Measurements from ENCODE around the gene IDI1.
"Not testable (repeated sequence)": the region's sequence is repeated elsewhere in the genome, so short reads cannot be mapped to it uniquely, and the experiment has no call there.

The IDI1 gene

GRCh38 chr10:1063232-1063865, 14.4 kb upstream of the IDI1 start:
- DNase-seq (ENCODE audit: low read depth in 2 of 2) = no peak

GRCh38 chr10:1061930-1062774, 13.2 kb upstream of the IDI1 start:
- DNase-seq (ENCODE audit: low read depth in 2 of 2) = no peak

GRCh38 chr10:1059902-1060301, 11.0 kb upstream of the IDI1 start:
- DNase-seq (ENCODE audit: low read depth in 2 of 2) = no peak

- DNase-seq (ENCODE audit: low read depth in 2 of 2) = no peak
Observed at GRCh38 chr10:1058017-1058416, 9.1 kb upstream of the IDI1 start.

- no peak for DNase-seq (ENCODE audit: low read depth in 2 of 2)
Observed at GRCh38 chr10:1057106-1057657, 8.3 kb upstream of the IDI1 start.

GRCh38 chr10:1056326-1057105, 7.6 kb upstream of the IDI1 start, which contains the start of gene WDR37:
WDR37 (plus strand) TSS chr10:1056385; CDS start chr10:1072156, 15,771 bp downstream.
- DNase-seq (ENCODE audit: low read depth in 2 of 2) = peak; percentile 78 to 84

GRCh38 chr10:1054684-1055083, 5.8 kb upstream of the IDI1 start:
- no peak for DNase-seq (ENCODE audit: low read depth in 2 of 2)

GRCh38 chr10:1050554-1050953, 1.6 kb upstream of the IDI1 start:
- no peak for DNase-seq (ENCODE audit: low read depth in 2 of 2)

GRCh38 chr10:1050145-1050544, 1.2 kb upstream of the IDI1 start:
- DNase-seq (ENCODE audit: low read depth in 2 of 2) = no peak

GRCh38 chr10:1049425-1049958, 573 bp upstream of the IDI1 start:
- no peak for DNase-seq (ENCODE audit: low read depth in 2 of 2)

GRCh38 chr10:1048349-1048731, 579 bp downstream of the IDI1 start:
- DNase-seq (ENCODE audit: low read depth in 2 of 2) = no peak

- DNase-seq (ENCODE audit: low read depth in 2 of 2) = no peak
Observed at GRCh38 chr10:1047937-1048336, 982 bp downstream of the IDI1 start.

- no peak for DNase-seq (ENCODE audit: low read depth in 2 of 2)
Observed at GRCh38 chr10:1045415-1045814, 3.5 kb downstream of the IDI1 start.

- no peak for DNase-seq (ENCODE audit: low read depth in 2 of 2)
Observed at GRCh38 chr10:1044964-1045363, 4.0 kb downstream of the IDI1 start.

GRCh38 chr10:1044146-1044545, 4.8 kb downstream of the IDI1 start:
- no peak for DNase-seq (ENCODE audit: low read depth in 2 of 2)

GRCh38 chr10:1043532-1043995, 5.4 kb downstream of the IDI1 start:
- DNase-seq (ENCODE audit: low read depth in 2 of 2) = no peak

- DNase-seq (ENCODE audit: low read depth in 2 of 2) = no peak
Observed at GRCh38 chr10:1041514-1041913, 7.4 kb downstream of the IDI1 start.

- no peak for DNase-seq (ENCODE audit: low read depth in 2 of 2)
Observed at GRCh38 chr10:1040133-1040532, 8.8 kb downstream of the IDI1 start.

GRCh38 chr10:1038769-1039168, 10.2 kb downstream of the IDI1 start:
- not testable (repeated sequence) for DNase-seq (ENCODE audit: low read depth in 2 of 2)

GRCh38 chr10:1037098-1037497, 11.8 kb downstream of the IDI1 start:
- DNase-seq (ENCODE audit: low read depth in 2 of 2) = no peak

GRCh38 chr10:1036341-1036791, 12.6 kb downstream of the IDI1 start:
- DNase-seq (ENCODE audit: low read depth in 2 of 2) = peak in 1 of 2 donors; percentile 36

- DNase-seq (ENCODE audit: low read depth in 2 of 2) = no peak
Observed at GRCh38 chr10:1035201-1035600, 13.7 kb downstream of the IDI1 start.

Data from stimulated activated CD4-positive, alpha-beta T cell treated with anti-CD3 and anti-CD28 coated beads, Interleukin-1b, Interleukin-23, amount 100 ng/mL, for 4 hours (primary cell).